GM21737 (cell line): ENCODE results near the gene SRP54.
"Not testable (repeated sequence)": the region's sequence is repeated elsewhere in the genome, so short reads cannot be mapped to it uniquely, and the experiment has no call there.

Source experiments
- ATAC-seq: cut with Tn5 transposase; IDR thresholded peaks from one replicate; pipeline ENCODE4 v1.9.1; 2021; ENCODE audit warnings: mild to moderate bottlenecking, moderate library complexity; ENCODE audit not compliant: unreplicated experiment

Gene SRP54

GRCh38 chr14:35046048-35046750, 63.4 kb downstream of the SRP54 start, which contains the start of gene FAM177A1:
TSS of gene FAM177A1 (plus strand) at chr14:35046272. CDS start at chr14:35046464, 192 bp downstream.
- ATAC-seq, result peak; percentile 95

DNA sequence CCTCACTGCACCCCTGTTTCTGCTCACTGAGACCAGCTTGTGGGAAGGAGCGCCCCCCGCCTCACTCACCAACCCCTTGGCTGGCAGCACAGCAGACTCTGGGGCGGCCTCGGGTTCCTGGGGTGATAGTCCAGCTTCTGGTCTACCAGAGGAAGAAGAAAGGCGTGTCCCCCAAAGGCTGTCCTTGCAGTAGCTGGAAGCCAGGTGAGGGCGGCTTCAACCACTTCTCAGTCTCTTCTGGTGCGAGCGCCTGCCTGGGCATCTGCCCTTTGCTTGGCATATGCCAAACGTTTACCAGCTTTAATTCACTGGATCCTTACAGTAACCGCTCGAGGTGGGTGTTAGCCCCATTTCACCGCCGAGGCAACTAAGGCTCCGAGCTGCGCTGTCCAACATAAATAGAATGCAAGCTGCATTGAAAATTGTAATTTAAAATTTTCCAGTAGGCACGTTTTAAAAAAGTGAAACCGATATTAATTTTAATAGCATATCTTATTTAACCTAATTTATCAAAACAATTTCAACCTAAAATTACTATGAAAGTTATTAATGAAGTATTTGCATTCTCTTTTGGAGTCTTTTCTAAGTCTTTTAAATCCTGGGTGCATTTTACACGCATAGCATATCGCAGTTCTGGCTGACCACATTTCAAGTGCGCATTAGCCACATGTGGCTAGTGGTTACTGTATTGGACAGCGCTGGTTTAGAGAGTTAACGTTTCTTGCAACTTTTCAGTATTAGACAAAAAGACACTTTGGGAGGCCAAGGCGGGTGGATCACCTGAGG, 64.2 kb downstream of the SRP54 start:
- ATAC-seq, result peak; percentile 22

GRCh38 chr14:35047976-35048513, 65.3 kb downstream of the SRP54 start:
- no peak for ATAC-seq

GRCh38 chr14:35050652-35051051, 67.9 kb downstream of the SRP54 start:
- no peak for ATAC-seq

GRCh38 chr14:35051796-35052195, 69.0 kb downstream of the SRP54 start:
- ATAC-seq, result no peak

- no peak for ATAC-seq
Observed at GRCh38 chr14:35052637-35053036, 69.8 kb downstream of the SRP54 start.

DNA sequence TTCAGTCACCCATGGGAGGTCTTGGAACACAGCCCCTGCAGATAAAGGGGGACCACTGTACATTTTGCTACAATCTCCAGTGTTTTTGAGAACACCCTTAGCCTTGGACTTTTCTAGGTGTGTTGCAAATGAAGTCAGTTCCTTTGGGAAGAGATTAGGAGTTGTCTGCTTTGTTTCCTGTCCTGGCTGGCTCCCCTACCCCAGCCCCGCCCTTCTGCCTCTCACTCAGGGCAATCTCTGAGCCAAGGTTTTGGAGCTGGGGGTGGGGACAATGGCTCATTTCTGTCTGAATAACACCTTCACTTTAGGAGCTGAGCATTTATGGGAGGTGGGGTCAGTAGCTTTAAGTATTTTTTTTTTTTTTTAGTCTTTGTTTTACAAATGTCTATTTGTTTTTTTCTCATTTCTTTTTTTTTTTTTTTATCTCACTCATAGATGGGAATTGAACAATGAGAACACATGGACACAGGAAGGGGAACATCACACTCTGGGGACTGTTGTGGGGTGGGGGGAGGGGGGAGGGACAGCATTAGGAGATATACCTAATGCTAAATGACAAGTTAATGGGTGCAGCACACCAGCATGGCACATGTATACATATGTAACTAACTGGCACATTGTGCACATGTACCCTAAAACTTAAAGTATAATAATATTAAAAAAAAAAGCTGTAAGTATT, 78.5 kb downstream of the SRP54 start:
- ATAC-seq, result not testable (repeated sequence)

GRCh38 chr14:35065731-35066130, 82.9 kb downstream of the SRP54 start:
- not testable (repeated sequence) for ATAC-seq

- ATAC-seq, result no peak
Observed at GRCh38 chr14:35068238-35069012, 85.6 kb downstream of the SRP54 start.

DNA sequence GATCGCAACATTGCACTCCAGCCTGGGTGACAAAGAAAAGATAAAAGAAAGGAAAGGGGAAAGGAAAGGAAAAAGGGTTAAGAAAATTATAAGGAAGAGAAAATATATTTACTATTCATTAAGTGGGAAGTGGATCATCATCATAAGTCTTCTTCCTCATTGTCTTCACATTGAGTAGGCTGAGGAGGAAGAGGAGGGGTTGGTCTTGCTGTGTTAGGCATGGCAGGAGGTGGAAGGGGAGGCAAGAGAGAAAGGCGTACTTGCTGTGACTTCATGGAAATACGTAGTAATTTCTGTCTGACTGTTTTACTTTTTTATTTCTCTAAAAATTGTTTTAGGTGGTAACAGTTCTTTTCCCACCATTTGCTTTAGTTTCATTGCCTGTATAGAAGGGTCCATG, 89.4 kb downstream of the SRP54 start:
- ATAC-seq, result no peak

GRCh38 chr14:35073486-35073885, 90.7 kb downstream of the SRP54 start:
- ATAC-seq, result no peak

- no peak for ATAC-seq
Observed at GRCh38 chr14:35078082-35078481, 95.3 kb downstream of the SRP54 start.
